ENCODE measurements around the gene HS1BP3. TPM values are rescaled to one million over a fixed set of nuclear protein-coding genes. Genes with fewer than 3 reads are reported as not detected.

Gene HS1BP3
- total RNA-seq, 1 donor from 2014 or later = 33.6 TPM

DNA sequence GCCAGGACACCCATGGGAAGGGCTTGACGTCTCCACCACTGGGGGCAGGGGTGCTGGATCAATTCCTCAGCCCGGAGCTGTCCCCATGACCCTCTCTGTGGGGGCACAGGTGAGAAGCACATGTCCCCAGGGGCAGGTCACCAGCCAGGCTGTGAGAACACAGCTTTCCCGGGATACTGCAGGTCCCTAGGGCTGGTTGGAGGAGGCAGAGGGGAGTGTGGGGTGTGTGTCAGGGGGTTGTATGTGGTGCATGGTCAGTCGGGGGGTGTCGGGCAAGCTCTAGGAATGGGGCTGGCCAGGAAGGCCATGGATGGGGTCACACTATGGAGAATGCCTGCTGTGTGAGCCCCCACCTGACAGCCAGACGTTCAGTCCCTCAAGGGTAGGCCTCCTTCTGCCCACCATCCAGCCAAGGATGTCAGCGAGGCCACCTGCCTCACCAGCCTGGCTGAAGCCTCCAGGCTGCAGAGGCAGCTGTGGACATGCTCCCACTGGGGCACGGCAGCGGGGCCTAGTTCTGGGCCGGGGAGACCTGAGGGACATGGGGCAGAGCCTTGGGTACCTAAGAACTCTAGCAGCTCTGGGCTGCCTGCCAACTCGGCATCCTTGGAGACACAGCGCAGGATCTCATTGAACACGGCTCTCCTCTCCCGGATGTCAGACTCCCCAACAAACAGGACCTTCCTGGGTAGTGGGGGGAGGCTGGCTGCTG is 10.3 kb downstream of the HS1BP3 start:
- Mint-ChIP-seq H3K9me3 (ENCODE audit: unreplicated experiment) (no peaks in the 10 kb centered on the region), H3K4me3 (ENCODE audit: unreplicated experiment) (peak overlapping the region; percentile 42), H3K4me1 (ENCODE audit: unreplicated experiment) (peaks cover under 1% of the 10 kb centered on the region), H3K27me3 (ENCODE audit: unreplicated experiment) (peaks cover 9% of the 10 kb centered on the region), H3K27ac (ENCODE audit: unreplicated experiment) (no peak overlapping the region), H3K36me3 (ENCODE audit: low read depth, unreplicated experiment) (peaks cover 41% of the 10 kb centered on the region)
- DNase-seq (ENCODE audit: low spot score) = no peak
- TF ChIP-seq, protein P1, sequence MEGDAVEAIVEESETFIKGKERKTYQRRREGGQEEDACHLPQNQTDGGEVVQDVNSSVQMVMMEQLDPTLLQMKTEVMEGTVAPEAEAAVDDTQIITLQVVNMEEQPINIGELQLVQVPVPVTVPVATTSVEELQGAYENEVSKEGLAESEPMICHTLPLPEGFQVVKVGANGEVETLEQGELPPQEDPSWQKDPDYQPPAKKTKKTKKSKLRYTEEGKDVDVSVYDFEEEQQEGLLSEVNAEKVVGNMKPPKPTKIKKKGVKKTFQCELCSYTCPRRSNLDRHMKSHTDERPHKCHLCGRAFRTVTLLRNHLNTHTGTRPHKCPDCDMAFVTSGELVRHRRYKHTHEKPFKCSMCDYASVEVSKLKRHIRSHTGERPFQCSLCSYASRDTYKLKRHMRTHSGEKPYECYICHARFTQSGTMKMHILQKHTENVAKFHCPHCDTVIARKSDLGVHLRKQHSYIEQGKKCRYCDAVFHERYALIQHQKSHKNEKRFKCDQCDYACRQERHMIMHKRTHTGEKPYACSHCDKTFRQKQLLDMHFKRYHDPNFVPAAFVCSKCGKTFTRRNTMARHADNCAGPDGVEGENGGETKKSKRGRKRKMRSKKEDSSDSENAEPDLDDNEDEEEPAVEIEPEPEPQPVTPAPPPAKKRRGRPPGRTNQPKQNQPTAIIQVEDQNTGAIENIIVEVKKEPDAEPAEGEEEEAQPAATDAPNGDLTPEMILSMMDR (IDR thresholded peaks at IDR 0.05; ENCODE audit: unreplicated experiment) = no peak

DNA sequence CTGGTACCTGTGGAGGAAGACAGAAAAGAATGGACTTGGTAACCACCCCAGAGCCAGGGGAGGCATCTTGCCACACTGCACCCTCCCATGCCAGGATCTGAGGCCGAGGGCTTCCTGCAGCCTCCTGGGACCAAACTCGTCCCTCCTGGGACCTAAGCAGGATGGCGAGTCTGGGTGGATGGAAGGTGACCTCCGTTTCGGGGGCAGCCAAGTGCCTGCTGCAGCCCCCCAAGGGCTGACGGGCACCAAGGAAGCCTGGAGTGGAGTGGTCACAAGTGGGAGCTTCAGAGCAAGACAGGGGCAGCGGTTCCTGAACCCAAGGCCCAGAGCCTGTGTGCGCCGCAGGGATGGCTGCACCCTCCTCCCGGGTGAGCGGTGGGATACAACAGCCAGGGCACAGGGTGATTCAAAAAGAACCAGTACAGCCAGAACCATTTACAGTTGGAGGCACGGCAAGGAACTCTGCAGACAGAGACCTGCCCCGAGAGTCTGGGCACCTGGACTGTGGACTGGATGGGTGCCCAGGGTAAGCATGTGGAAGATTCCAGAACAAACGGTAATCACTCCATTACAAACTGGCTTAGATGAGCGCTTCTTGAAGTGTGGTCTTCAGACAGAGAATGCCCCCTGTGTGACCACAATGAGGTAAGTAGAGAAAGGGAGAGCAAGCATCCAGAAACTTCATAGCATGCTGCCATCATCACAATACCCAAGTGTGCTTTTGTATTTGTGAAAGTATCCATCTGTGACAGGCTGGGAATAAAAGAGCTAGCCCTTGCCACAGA is 12.1 kb downstream of the HS1BP3 start:
- Mint-ChIP-seq H3K4me3 (ENCODE audit: unreplicated experiment) (no peak overlapping the region), H3K4me1 (ENCODE audit: unreplicated experiment) (peaks cover 6% of the 10 kb centered on the region), H3K36me3 (ENCODE audit: low read depth, unreplicated experiment) (peaks cover 28% of the 10 kb centered on the region), H3K9me3 (ENCODE audit: unreplicated experiment) (no peaks in the 10 kb centered on the region), H3K27ac (ENCODE audit: unreplicated experiment) (no peak overlapping the region), H3K27me3 (ENCODE audit: unreplicated experiment) (peaks cover 6% of the 10 kb centered on the region)
- TF ChIP-seq, protein P1 (IDR thresholded peaks at IDR 0.05; ENCODE audit: unreplicated experiment) = no peak
- DNase-seq (ENCODE audit: low spot score) = no peak

DNA sequence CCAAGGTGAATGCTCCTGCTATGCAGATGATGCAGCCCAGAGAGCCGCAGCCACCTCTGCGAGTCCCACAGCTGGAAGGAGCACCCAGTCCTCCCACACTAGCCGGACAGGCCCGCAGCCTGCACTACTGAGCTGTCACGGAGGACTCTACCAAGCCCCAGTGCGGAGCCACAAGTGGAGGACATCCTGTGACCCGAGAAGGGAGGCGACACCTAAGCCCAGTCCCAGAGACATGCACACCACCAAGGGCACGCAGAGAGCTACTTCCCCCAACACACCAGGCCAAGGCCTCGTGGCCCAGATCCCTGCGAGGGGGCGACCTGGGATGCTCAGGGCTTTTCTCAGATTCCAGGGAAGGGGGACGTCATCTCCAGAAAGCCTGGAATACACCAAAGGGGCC is 12.9 kb downstream of the HS1BP3 start:
- peaks cover 7% of the 10 kb centered on the region for H3K27me3 Mint-ChIP-seq (ENCODE audit: unreplicated experiment)

DNA sequence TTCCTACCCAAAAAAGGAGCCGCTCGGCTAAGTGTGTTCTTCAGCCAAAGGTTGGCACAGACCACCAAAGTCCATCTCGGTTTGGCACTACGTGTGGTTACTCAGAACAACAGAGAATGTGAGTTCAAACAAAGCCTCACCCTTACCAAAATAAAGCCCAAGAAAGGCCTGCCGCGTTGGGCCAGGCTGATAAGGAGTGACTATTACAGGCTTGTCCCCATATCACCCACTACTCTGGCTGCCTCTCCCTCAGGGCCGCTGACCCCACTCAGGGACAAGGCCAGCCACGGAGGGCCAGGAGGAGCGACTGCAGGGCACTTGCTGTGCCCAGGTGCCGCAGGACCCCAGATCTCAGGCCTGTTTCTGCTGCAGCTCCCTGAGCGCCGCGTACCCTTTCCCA is 13.8 kb downstream of the HS1BP3 start:
- no peak overlapping the region for H3K4me3 Mint-ChIP-seq (ENCODE audit: unreplicated experiment)
- peaks cover 7% of the 10 kb centered on the region for H3K27me3 Mint-ChIP-seq (ENCODE audit: unreplicated experiment)
- no peak for DNase-seq (ENCODE audit: low spot score)
- peaks cover 21% of the 10 kb centered on the region for H3K36me3 Mint-ChIP-seq (ENCODE audit: low read depth, unreplicated experiment)
- peaks cover 6% of the 10 kb centered on the region for H3K4me1 Mint-ChIP-seq (ENCODE audit: unreplicated experiment)
- TF ChIP-seq, protein P1 (IDR thresholded peaks at IDR 0.05; ENCODE audit: unreplicated experiment) = no peak
- H3K9me3 Mint-ChIP-seq (ENCODE audit: unreplicated experiment) = no peaks in the 10 kb centered on the region
- no peak overlapping the region for H3K27ac Mint-ChIP-seq (ENCODE audit: unreplicated experiment)

More for the DNA sequence above, 12.9 kb downstream of the HS1BP3 start:
- no peaks in the 10 kb centered on the region for H3K9me3 Mint-ChIP-seq (ENCODE audit: unreplicated experiment)
- no peak for DNase-seq (ENCODE audit: low spot score)
- H3K4me1 Mint-ChIP-seq (ENCODE audit: unreplicated experiment) = peaks cover 6% of the 10 kb centered on the region
- TF ChIP-seq, protein P1 (IDR thresholded peaks at IDR 0.05; ENCODE audit: unreplicated experiment) = no peak
- peaks cover 22% of the 10 kb centered on the region for H3K36me3 Mint-ChIP-seq (ENCODE audit: low read depth, unreplicated experiment)
- H3K4me3 Mint-ChIP-seq (ENCODE audit: unreplicated experiment) = no peak overlapping the region
- H3K27ac Mint-ChIP-seq (ENCODE audit: unreplicated experiment) = no peak overlapping the region

Data from endothelial cell (in vitro differentiated cells).